OCI-LY3 (cell line): Measurements from ENCODE around the gene IGSF22.

Experiments
- H2AFZ ChIP-seq: fragments of 200-600, 300-600 bp; shearing (Covaris generic); 2 replicates; pipeline ENCODE4 v1.6.0; 2014; ENCODE audit warnings: antibody characterized with exemption, low read depth, low read length
- H3K27ac ChIP-seq: fragments of 200-600, 300-600 bp; sonication (generic); 2 replicates; pipeline ENCODE4 v1.5.1; 2014; ENCODE audit warnings: mild to moderate bottlenecking, low read length, moderate library complexity, mixed read lengths
- H3K27me3 ChIP-seq: fragments of 200-600, 300-600 bp; sonication (generic); 2 replicates; pipeline ENCODE4 v1.6.1; 2014; ENCODE audit warnings: low read depth, low read length, mixed read lengths
- H3K36me3 ChIP-seq: fragments of 200-600, 300-600 bp; sonication (generic); replicated peaks from 2 replicates; pipeline ENCODE3; 2014; ENCODE audit warnings: low read depth, low read length, mixed read lengths
- H3K4me1 ChIP-seq: fragments of 300-600, 200-600 bp; sonication (generic); 2 replicates; pipeline ENCODE4 v1.6.1; 2014; ENCODE audit warnings: low read length, mixed read lengths
- H3K4me2 ChIP-seq: fragments of 200-600, 300-600 bp; sonication (generic); 2 replicates; pipeline ENCODE4 v1.6.1; 2014; ENCODE audit warnings: low read length, mixed read lengths
- H3K4me3 ChIP-seq: fragments of 300-600, 200-600 bp; sonication (generic); 2 replicates; pipeline ENCODE4 v1.5.1; 2014; ENCODE audit warnings: antibody characterized with exemption, mild to moderate bottlenecking, low read length, moderate library complexity
- H3K79me2 ChIP-seq: fragments of 300-600, 200-600 bp; shearing (Covaris generic); 2 replicates; pipeline ENCODE4 v1.6.1; 2014; ENCODE audit warnings: mild to moderate bottlenecking, low read length, mixed read lengths
- H3K9ac ChIP-seq: fragments of 300-600, 200-600 bp; shearing (Covaris generic); 2 replicates; pipeline ENCODE4 v1.6.0; 2014; ENCODE audit warnings: mild to moderate bottlenecking, low read length, moderate library complexity
- H3K9me3 ChIP-seq: fragments of 200-600, 300-600 bp; shearing (Covaris generic); 2 replicates; pipeline ENCODE4 v1.6.1; 2014; ENCODE audit warnings: low read length, mixed read lengths; ENCODE audit not compliant: insufficient read depth
- H4K20me1 ChIP-seq: fragments of 200-600, 300-600 bp; sonication (generic); 2 replicates; pipeline ENCODE4 v1.6.1; 2016; ENCODE audit warnings: low read length, mixed read lengths; ENCODE audit not compliant: insufficient read depth
- CTCF ChIP-seq: fragments of 200-600, 300-600 bp; sonication (generic); IDR thresholded peaks from 2 replicates; pipeline ENCODE4 v1.5.1; 2014; ENCODE audit warnings: antibody characterized with exemption, low read length, low read depth
- EZH2phosphoT487 ChIP-seq: fragments of 200-600 bp; shearing (Covaris generic); IDR thresholded peaks from 2 replicates; pipeline ENCODE4 v1.6.1; 2018; ENCODE audit warnings: antibody characterized with exemption, mixed run types, low read depth

IGSF22 gene

GRCh38 chr11:18761741-18762140 is 35.8 kb upstream of the IGSF22 start:
- no peak for TF ChIP-seq EZH2phosphoT487
- H3K36me3 ChIP-seq: no peaks in the 10 kb centered on the region
- H3K4me3 ChIP-seq: no peak overlapping the region
- H3K79me2 ChIP-seq: no peaks in the 10 kb centered on the region
- H3K4me1 ChIP-seq: peaks cover 12% of the 10 kb centered on the region
- 0 out of 2 replicates have a peak, but pooled peaks cover 7% of the 10 kb centered on the region for H4K20me1 ChIP-seq
- no peak overlapping the region for H3K27ac ChIP-seq
- H3K9me3 ChIP-seq: no peaks in the 10 kb centered on the region
- no peak overlapping the region for H3K4me2 ChIP-seq
- H3K27me3 ChIP-seq: peaks cover 64% of the 10 kb centered on the region
- no peak overlapping the region for H3K9ac ChIP-seq
- H2AFZ ChIP-seq: no peak overlapping the region

DNA sequence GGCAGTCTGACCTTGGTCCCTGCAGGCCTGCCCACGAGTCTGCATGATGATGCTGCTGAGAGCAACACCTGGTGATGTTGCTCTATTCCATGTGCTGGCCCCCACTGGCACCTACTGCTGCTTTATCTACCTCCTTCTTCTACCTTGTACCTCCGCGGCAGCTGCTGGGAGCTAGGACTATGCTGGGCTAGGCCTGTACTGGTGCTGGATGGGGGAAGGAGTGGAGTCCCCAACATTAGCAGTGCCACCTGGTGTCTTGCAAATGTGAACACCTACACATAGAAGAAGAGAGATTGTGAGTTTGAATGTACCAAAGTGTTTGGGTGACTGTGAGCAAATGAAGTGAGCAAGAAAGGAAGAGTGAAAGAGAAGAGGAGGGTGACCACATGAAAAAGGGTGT is 35.2 kb upstream of the IGSF22 start:
- no peak overlapping the region for H3K27ac ChIP-seq
- H3K4me1 ChIP-seq: peaks cover 12% of the 10 kb centered on the region
- TF ChIP-seq EZH2phosphoT487: no peak
- TF ChIP-seq CTCF: no peak; the same call in 1 of the 2 replicates
- no peaks in the 10 kb centered on the region for H3K9me3 ChIP-seq
- H3K79me2 ChIP-seq: no peaks in the 10 kb centered on the region
- no peak overlapping the region for H2AFZ ChIP-seq
- H3K27me3 ChIP-seq: peaks cover 58% of the 10 kb centered on the region
- 0 out of 2 replicates have a peak, but pooled peaks cover 7% of the 10 kb centered on the region for H4K20me1 ChIP-seq
- no peak overlapping the region for H3K4me3 ChIP-seq
- H3K36me3 ChIP-seq: no peaks in the 10 kb centered on the region
- no peak overlapping the region for H3K4me2 ChIP-seq
- H3K9ac ChIP-seq: no peak overlapping the region

- no peak overlapping the region for H3K27ac ChIP-seq
- no peaks in the 10 kb centered on the region for H3K79me2 ChIP-seq
- H2AFZ ChIP-seq: no peak overlapping the region
- H4K20me1 ChIP-seq: no peaks in the 10 kb centered on the region
- H3K36me3 ChIP-seq: no peaks in the 10 kb centered on the region
- no peak overlapping the region for H3K9ac ChIP-seq
- no peak overlapping the region for H3K4me2 ChIP-seq
- peaks cover 45% of the 10 kb centered on the region for H3K27me3 ChIP-seq
- H3K4me3 ChIP-seq: no peak overlapping the region
- H3K9me3 ChIP-seq: no peaks in the 10 kb centered on the region
- TF ChIP-seq EZH2phosphoT487: no peak
- H3K4me1 ChIP-seq: no peaks in the 10 kb centered on the region
Observed at GRCh38 chr11:18757811-18758210, 31.8 kb upstream of the IGSF22 start.

DNA sequence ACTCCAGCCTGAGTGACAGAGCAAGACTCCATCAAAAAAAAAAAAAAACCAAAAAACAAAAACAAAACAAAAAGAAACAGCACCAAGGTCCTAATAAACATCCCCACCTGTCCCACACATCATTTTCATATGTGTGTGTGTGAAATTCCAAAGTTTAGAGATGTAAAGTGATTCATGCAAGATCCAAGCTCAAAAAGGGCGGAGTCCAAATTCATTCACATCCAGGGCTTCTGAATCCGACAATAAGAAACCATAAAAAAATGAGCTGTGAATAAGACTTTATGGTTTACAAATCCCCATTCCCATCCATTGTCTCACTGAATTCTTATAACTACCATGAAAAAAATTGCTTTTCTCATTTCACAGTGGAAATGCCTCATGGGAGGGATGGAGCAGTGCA is 30.9 kb upstream of the IGSF22 start:
- Histone ChIP-seq H3K4me2 (no peak overlapping the region), H4K20me1 (no peaks in the 10 kb centered on the region), H2AFZ (no peak overlapping the region), H3K79me2 (no peaks in the 10 kb centered on the region), H3K9ac (no peak overlapping the region), H3K27me3 (peaks cover 43% of the 10 kb centered on the region), H3K27ac (no peak overlapping the region), H3K4me1 (no peaks in the 10 kb centered on the region), H3K36me3 (no peaks in the 10 kb centered on the region), H3K4me3 (no peak overlapping the region), H3K9me3 (no peaks in the 10 kb centered on the region)
- TF ChIP-seq EZH2phosphoT487: no peak
- TF ChIP-seq CTCF: no peak

DNA sequence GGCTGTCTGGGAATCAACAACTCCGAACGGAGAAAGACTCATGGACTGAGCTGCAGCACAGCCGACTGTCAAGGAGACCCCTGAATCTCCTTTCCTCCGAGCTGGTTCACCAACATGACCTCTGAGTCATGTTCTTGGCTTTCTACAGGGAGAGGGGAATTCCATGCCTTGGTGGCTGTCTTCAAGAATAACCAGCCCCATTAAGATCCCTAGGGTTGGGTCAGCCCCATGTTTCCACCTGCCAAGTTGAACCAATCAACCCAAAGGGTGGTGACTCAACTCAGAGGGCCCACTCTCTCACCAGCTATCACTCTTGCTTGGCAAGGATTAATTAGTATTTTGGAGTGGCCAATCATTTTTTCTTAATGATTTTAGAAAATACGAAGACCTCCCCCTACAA is 28.3 kb upstream of the IGSF22 start:
- H3K4me3 ChIP-seq: no peak overlapping the region
- H3K27me3 ChIP-seq: peaks cover 49% of the 10 kb centered on the region
- no peak overlapping the region for H3K27ac ChIP-seq
- H3K4me1 ChIP-seq: no peaks in the 10 kb centered on the region
- no peak overlapping the region for H3K4me2 ChIP-seq
- no peaks in the 10 kb centered on the region for H4K20me1 ChIP-seq
- H2AFZ ChIP-seq: no peak overlapping the region
- TF ChIP-seq CTCF: no peak
- TF ChIP-seq EZH2phosphoT487: no peak
- H3K9me3 ChIP-seq: no peaks in the 10 kb centered on the region
- no peaks in the 10 kb centered on the region for H3K79me2 ChIP-seq
- no peak overlapping the region for H3K9ac ChIP-seq
- H3K36me3 ChIP-seq: no peaks in the 10 kb centered on the region
